H1 (cell line): ENCODE measurements around the gene USP7. TPM values are rescaled to one million over a fixed set of nuclear protein-coding genes. Genes with fewer than 3 reads are reported as not detected.

Experiments
- CTCF ChIA-PET: fragments of 300-600 bp; sonication (Branson Sonifier 250); formaldehyde crosslinking; loops from one replicate; lab custom pipeline; 2021; ENCODE audit not compliant: partially characterized antibody; lab: Charles Lee
- POLR2A ChIA-PET: fragments of 300-600 bp; sonication (Branson Sonifier 250); formaldehyde crosslinking; loops from one replicate; lab custom pipeline; 2021; ENCODE audit warnings: inconsistent platforms; ENCODE audit not compliant: partially characterized antibody; lab: Charles Lee
- DNase-seq, 2 experiments: peaks; one replicate each; pipeline versions ENCODE4 v3.0.0 to v3.0.0-alpha.2; 2010 to 2022; ENCODE audit warnings: low spot score in 2 of 2, low read depth in 1 of 2, mixed read lengths in 1 of 2
- FAIRE-seq: peaks from 2 replicates; lab custom pipeline; 2011; peaks lifted over from hg19 to GRCh38; lab: Jason Lieb, UNC
- H2AFZ ChIP-seq: 2 replicates; pipeline ENCODE4 v1.8.1; 2012; ENCODE audit warnings: low read length, inconsistent platforms
- H2AK5ac ChIP-seq: 2 replicates; pipeline ENCODE4 v1.6.1; 2013; ENCODE audit warnings: low read depth, low read length
- H2BK120ac ChIP-seq: replicated peaks from 2 replicates; pipeline ENCODE3; 2013; ENCODE audit warnings: low read depth, low read length, inconsistent platforms
- H2BK12ac ChIP-seq: 2 replicates; pipeline ENCODE4 v1.6.1; 2013; ENCODE audit warnings: low read depth, low read length
- H2BK15ac ChIP-seq: 2 replicates; pipeline ENCODE4 v1.6.1; 2013; ENCODE audit warnings: low read length
- H2BK20ac ChIP-seq: 2 replicates; pipeline ENCODE4 v1.6.1; 2013; ENCODE audit warnings: low read length
- H2BK5ac ChIP-seq: 2 replicates; pipeline ENCODE4 v1.6.1; 2013; ENCODE audit warnings: low read depth, low read length
- H3K14ac ChIP-seq: 2 replicates; pipeline ENCODE4 v1.6.1; 2013; ENCODE audit warnings: inconsistent platforms; ENCODE audit not compliant: insufficient read length
- H3K18ac ChIP-seq: 2 replicates; pipeline ENCODE4 v1.6.1; 2013; ENCODE audit warnings: low read length; ENCODE audit errors: extremely low read depth
- H3K23ac ChIP-seq: 2 replicates; pipeline ENCODE4 v1.6.1; 2013; ENCODE audit warnings: inconsistent platforms; ENCODE audit not compliant: insufficient read length
- H3K23me2 ChIP-seq: 2 replicates; pipeline ENCODE4 v1.6.1; 2013; ENCODE audit warnings: low read depth, low read length
- H3K27ac ChIP-seq: 2 replicates; pipeline ENCODE4 v1.6.1; 2011; ENCODE audit warnings: low read depth, low read length, inconsistent platforms
- H3K27me3 ChIP-seq, 4 experiments: replicated peaks in 1 of 4; 1 replicate in 1 of 4; 2 replicates in 3 of 4; pipeline versions ENCODE4 v1.6.1 to v1.8.1; 2011 to 2013; ENCODE audit warnings: low read length in 3 of 4, mild to moderate bottlenecking in 3 of 4, inconsistent platforms in 2 of 4, mixed read lengths in 2 of 4, moderate library complexity in 1 of 4; ENCODE audit not compliant: control insufficient read depth in 3 of 4, insufficient read depth in 3 of 4; ENCODE audit errors: extremely low read depth in 1 of 4
- H3K36me3 ChIP-seq, 4 experiments: 2 replicates each; pipeline versions ENCODE4 v1.6.1 to v1.8.1; 2011 to 2013; ENCODE audit warnings: mild to moderate bottlenecking in 4 of 4, low read length in 3 of 4, moderate library complexity in 2 of 4, control low read depth in 1 of 4, inconsistent platforms in 1 of 4; ENCODE audit not compliant: insufficient read depth in 4 of 4, control insufficient read depth in 2 of 4
- H3K4ac ChIP-seq: replicated peaks from 2 replicates; pipeline ENCODE3; 2013; ENCODE audit warnings: low read length, low read depth, mixed read lengths, inconsistent platforms; ENCODE audit not compliant: insufficient read length
- H3K4me1 ChIP-seq, 4 experiments: replicated peaks in 1 of 4; 1 replicate in 1 of 4; 2 replicates in 3 of 4; pipeline versions ENCODE4 v1.6.1 to v1.8.1; 2011 to 2013; ENCODE audit warnings: low read length in 3 of 4, inconsistent platforms in 2 of 4, mixed read lengths in 1 of 4; ENCODE audit not compliant: insufficient read depth in 4 of 4, control insufficient read depth in 3 of 4
- H3K4me2 ChIP-seq, 2 experiments: 2 replicates each; pipeline versions ENCODE4 v1.6.1 to v1.8.1; 2011 to 2013; ENCODE audit warnings: low read depth in 2 of 2, low read length in 2 of 2, control low read depth in 1 of 2, inconsistent platforms in 1 of 2, mild to moderate bottlenecking in 1 of 2; ENCODE audit not compliant: insufficient read depth in 1 of 2
- H3K4me3 ChIP-seq, 4 experiments: fragments of 200-600, 300-600 bp in 1 of 4; sonication (generic), shearing (Covaris generic), sonication (Bioruptor Twin) in 1 of 4; 2 replicates each; pipeline versions ENCODE4 v1.5.1 to v1.8.1; 2011 to 2016; ENCODE audit warnings: low read length in 4 of 4, low read depth in 3 of 4, control low read depth in 2 of 4, inconsistent platforms in 2 of 4, mild to moderate bottlenecking in 2 of 4, mixed read lengths in 1 of 4, moderate library complexity in 1 of 4; ENCODE audit not compliant: insufficient read depth in 2 of 4; ENCODE audit errors: extremely low read depth in 1 of 4
- H3K56ac ChIP-seq: replicated peaks from 2 replicates; pipeline ENCODE3; 2013; ENCODE audit warnings: low read depth, mild to moderate bottlenecking, mixed read lengths, low read length, inconsistent platforms; ENCODE audit not compliant: insufficient read length
- H3K79me1 ChIP-seq: 2 replicates; pipeline ENCODE4 v1.6.1; 2013; ENCODE audit warnings: low read depth, low read length, control low read depth
- H3K79me2 ChIP-seq, 2 experiments: 2 replicates each; pipeline versions ENCODE4 v1.6.1 to v1.8.1; 2012 to 2013; ENCODE audit warnings: low read length in 2 of 2, mild to moderate bottlenecking in 2 of 2, inconsistent platforms in 1 of 2; ENCODE audit not compliant: insufficient read depth in 2 of 2, control insufficient read depth in 1 of 2
- H3K9ac ChIP-seq, 4 experiments: replicated peaks in 1 of 4; 1 replicate in 1 of 4; 2 replicates in 3 of 4; pipeline versions ENCODE4 v1.6.1 to v1.8.1; 2011 to 2013; ENCODE audit warnings: low read depth in 3 of 4, low read length in 3 of 4, control low read depth in 2 of 4, mild to moderate bottlenecking in 2 of 4, moderate library complexity in 2 of 4, inconsistent platforms in 1 of 4; ENCODE audit errors: extremely low read depth in 1 of 4
- H3K9me3 ChIP-seq, 2 experiments: 2 replicates each; pipeline versions ENCODE4 v1.6.1 to v1.8.1; 2012 to 2013; ENCODE audit warnings: mild to moderate bottlenecking in 2 of 2, moderate library complexity in 2 of 2, control low read depth in 1 of 2, inconsistent platforms in 1 of 2, low read depth in 1 of 2, low read length in 1 of 2, mixed read lengths in 1 of 2; ENCODE audit not compliant: insufficient read depth in 2 of 2
- H4K20me1 ChIP-seq, 2 experiments: replicated peaks in 1 of 2; 2 replicates each; pipeline versions ENCODE3 to v1.8.1; 2011 to 2013; ENCODE audit warnings: inconsistent platforms in 2 of 2, low read length in 2 of 2, mild to moderate bottlenecking in 1 of 2; ENCODE audit not compliant: insufficient read depth in 2 of 2, control insufficient read depth in 1 of 2
- H4K5ac ChIP-seq: 2 replicates; pipeline ENCODE4 v1.6.1; 2013; ENCODE audit warnings: low read length, low read depth, mixed read lengths, inconsistent platforms; ENCODE audit not compliant: insufficient read length
- H4K8ac ChIP-seq: 2 replicates; pipeline ENCODE4 v1.8.0; 2013; ENCODE audit warnings: mild to moderate bottlenecking, moderate library complexity, low read length, inconsistent platforms; ENCODE audit not compliant: insufficient read depth; ENCODE audit errors: extremely low read depth
- H4K91ac ChIP-seq: replicated peaks from 2 replicates; pipeline ENCODE3; 2013; ENCODE audit warnings: low read length, mixed read lengths, inconsistent platforms; ENCODE audit not compliant: insufficient read length
- POLR2AphosphoS5 ChIP-seq: IDR thresholded peaks from 2 replicates; pipeline ENCODE4 v1.6.1; 2011; ENCODE audit warnings: low read depth, low read length
- POU5F1 ChIP-seq: IDR thresholded peaks from 2 replicates; pipeline ENCODE4 v1.6.1; 2011; ENCODE audit warnings: low read depth, mild to moderate bottlenecking, low read length, moderate library complexity
- WGBS, 2 experiments: shearing (Covaris generic) in 1 of 2; methylation state at CpG; one replicate each; pipeline versions ENCODE4 v1.1.6 to v1.1.7; 2013 to 2015; ENCODE audit warnings: low lambda C conversion rate in 2 of 2, mixed read lengths in 2 of 2, inconsistent platforms in 1 of 2, low coverage in 1 of 2, missing lambda C conversion rate in 1 of 2; ENCODE audit not compliant: insufficient replicate concordance in 2 of 2, insufficient coverage in 1 of 2, insufficient read length in 1 of 2; ENCODE audit errors: extremely low coverage in 1 of 2, missing lambda C conversion rate in 1 of 2; 5-methylcytosine and 5-hydroxymethylcytosine counted together
- polyA plus RNA-seq, 7 experiments: library from polyadenylated mRNA; depleted of rRNA in 3 of 7; stranded (reverse) in 5 of 7; unstranded in 2 of 7; fragments of >200 nt in 5 of 7; fragments of 200-250 nt in 2 of 7; gene quantifications; 1 replicate in 5 of 7; 2 replicates in 1 of 7; 4 replicates in 1 of 7; pipeline versions ENCODE4 v1.2.1 to v1.2.3, GENCODE V29; 2011 to 2013; ENCODE audit warnings: missing spikeins in 2 of 7, mixed read lengths in 2 of 7
- total RNA-seq: library from RNA; stranded (reverse); fragmentation: NEBNext Ultra II Directional; extraction: Animal tissue kit (Norgen Biotek cat#: 25700); gene quantifications from 2 replicates; pipeline ENCODE4 v1.2.1, GENCODE V29; 2021

The USP7 gene
- total and polyA plus RNA-seq, 2 of the 8 experiments (the other 6 are each of a cell fraction or from before 2014, with no cell fraction given), result 21.3 to 211 TPM

DNA sequence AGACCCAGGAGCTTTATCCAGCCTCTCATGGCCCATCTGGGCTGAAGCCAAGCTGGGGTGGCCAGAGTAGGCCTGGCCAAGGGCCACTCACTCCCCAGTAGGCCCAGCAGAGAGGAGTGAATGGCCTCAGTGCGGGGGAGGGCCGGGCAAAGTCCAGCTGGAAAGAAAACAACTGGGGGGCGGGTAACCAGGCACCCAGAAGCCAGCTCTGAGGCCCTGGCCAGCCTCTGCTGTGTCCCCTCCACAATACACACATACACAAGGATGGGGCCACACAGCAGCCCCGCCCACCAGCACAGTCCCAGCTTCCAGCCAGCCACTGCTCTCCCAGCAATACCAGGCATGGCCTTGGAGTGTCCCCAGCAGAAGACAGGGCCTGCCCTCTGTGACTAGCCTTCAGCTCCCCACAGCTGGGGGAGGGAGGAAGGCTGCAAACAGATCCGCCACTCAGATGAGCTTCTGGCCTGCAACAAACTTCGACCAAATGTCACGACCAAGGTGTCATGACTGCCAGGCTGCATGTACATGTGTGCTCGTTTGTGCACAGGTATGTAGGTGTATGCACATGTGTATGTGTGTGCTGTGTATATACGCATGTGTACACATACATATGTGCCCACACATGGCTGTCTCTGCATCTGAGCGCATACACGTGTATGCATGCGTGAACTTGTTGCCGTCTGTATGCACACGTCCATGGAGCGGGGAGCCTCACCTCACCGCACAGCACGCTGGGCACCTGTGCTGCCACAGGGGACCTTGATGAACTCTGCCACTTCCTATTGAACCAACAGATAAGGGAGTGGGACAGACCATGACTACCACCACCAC lies 99.9 kb downstream of the USP7 start:
- H2AFZ ChIP-seq, result no peak overlapping the region

More for the DNA sequence above, 99.9 kb downstream of the USP7 start:
- Histone ChIP-seq H4K20me1 (peaks cover 41 to 60% of the 10 kb centered on the region in 2 experiments), H3K18ac (no peak overlapping the region; the same call in 1 of the 2 replicates), H3K27me3 (no peaks in the 10 kb centered on the region), H4K5ac (no peak overlapping the region), H2AK5ac (peak overlapping the region; percentile 5; the same call in 1 of the 2 replicates), H3K4ac (peak overlapping the region; percentile 73), H3K23ac (no peak overlapping the region), H2BK120ac (peak overlapping the region; percentile 3), H3K56ac (no peak overlapping the region), H2BK15ac (peak overlapping the region; percentile 9), H3K23me2 (peaks cover 17% of the 10 kb centered on the region), H3K79me2 (peaks cover 51 to 90% of the 10 kb centered on the region in 2 experiments), H3K9ac (peak overlapping the region in 1 of 4 experiments; percentile 28; a peak in 2 of 7 replicates), H4K8ac (no peak overlapping the region; the same call in 1 of the 2 replicates), H3K79me1 (peaks cover 38% of the 10 kb centered on the region), H3K4me2 (peak overlapping the region; percentile 45 to 58), H3K9me3 (no peaks in the 10 kb centered on the region), H2BK5ac (peak overlapping the region; percentile 66), H2BK12ac (peak overlapping the region; percentile 20; the same call in 1 of the 2 replicates), H3K36me3 (peaks cover 3 to 30% (median 9%) of the 10 kb centered on the region in 4 experiments; a peak in 5 of 8 replicates), H3K4me1 (peaks cover 22 to 47% (median 34%) of the 10 kb centered on the region in 4 experiments), H3K27ac (0 out of 2 replicates have a peak overlapping the region, but pooled peaks have one; percentile 3), H3K14ac (peak overlapping the region; percentile 50), H4K91ac (peak overlapping the region; percentile 50), H2BK20ac (no peak overlapping the region), H3K4me3 (peak overlapping the region in 1 of 4 experiments; percentile 2; a peak in 1 of 8 replicates)
- no peak for FAIRE-seq
- peak; percentile 80; the same call in 1 of the 2 replicates for TF ChIP-seq POLR2AphosphoS5
- TF ChIP-seq POU5F1, result no peak
- 87% methylated on average over 17 of the region's 17 CpGs; no CpG with 5 or more reads in 1 of the 2 experiments for WGBS, 2 experiments
- ChIA-PET POLR2A (interaction anchor here (0.5 to 29.1 kb wide), 9 partner anchors 6 to 184 kb away, joined by 3 to 456 read pairs (median 3); partner anchors contain the start of genes CARHSP1, LITAFD, PMM2 and TMEM186), CTCF (interaction anchor here (0.6 to 10.5 kb wide), 9 partner anchors 10 to 144 kb away, joined by 3 to 90 read pairs (median 5); partner anchors contain the start of gene LITAFD)
- no peak for DNase-seq
